CD1c-positive myeloid dendritic cell (primary cell): ENCODE data around the gene CCDC88C.
"Not testable (repeated sequence)": the region's sequence is repeated elsewhere in the genome, so short reads cannot be mapped to it uniquely, and the experiment has no call there.

Source experiments
- DNase-seq: peaks from one replicate; pipeline ENCODE4 v3.0.0-alpha.2; 2016; ENCODE audit errors: extremely low spot score

Gene CCDC88C

GRCh38 chr14:91418387-91419043 is 895 bp upstream of the CCDC88C start:
- DNase-seq, result peak; percentile 78

- peak; percentile 76 for DNase-seq
Measured at GRCh38 chr14:91417983-91418386, 365 bp upstream of the CCDC88C start.

DNA sequence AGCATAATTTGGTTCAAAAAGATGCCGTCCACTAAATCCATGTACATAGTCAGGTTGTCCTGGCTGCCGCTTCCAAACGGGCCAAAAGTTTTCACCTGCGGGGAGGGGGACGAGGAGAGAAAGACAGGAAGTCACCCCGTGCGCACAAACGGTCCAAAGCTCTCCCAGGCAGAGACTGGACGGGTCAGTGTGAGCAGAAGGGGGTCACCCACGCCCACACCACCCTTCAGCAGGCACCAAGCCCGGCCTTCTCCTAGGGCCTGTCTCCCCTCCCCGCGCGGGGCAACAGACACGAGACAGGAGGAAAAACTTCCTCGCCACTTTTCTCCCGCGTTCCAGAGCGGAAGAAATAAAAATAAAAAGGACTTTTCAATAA is 888 bp downstream of the CCDC88C start:
- DNase-seq, result peak; percentile 24

DNA sequence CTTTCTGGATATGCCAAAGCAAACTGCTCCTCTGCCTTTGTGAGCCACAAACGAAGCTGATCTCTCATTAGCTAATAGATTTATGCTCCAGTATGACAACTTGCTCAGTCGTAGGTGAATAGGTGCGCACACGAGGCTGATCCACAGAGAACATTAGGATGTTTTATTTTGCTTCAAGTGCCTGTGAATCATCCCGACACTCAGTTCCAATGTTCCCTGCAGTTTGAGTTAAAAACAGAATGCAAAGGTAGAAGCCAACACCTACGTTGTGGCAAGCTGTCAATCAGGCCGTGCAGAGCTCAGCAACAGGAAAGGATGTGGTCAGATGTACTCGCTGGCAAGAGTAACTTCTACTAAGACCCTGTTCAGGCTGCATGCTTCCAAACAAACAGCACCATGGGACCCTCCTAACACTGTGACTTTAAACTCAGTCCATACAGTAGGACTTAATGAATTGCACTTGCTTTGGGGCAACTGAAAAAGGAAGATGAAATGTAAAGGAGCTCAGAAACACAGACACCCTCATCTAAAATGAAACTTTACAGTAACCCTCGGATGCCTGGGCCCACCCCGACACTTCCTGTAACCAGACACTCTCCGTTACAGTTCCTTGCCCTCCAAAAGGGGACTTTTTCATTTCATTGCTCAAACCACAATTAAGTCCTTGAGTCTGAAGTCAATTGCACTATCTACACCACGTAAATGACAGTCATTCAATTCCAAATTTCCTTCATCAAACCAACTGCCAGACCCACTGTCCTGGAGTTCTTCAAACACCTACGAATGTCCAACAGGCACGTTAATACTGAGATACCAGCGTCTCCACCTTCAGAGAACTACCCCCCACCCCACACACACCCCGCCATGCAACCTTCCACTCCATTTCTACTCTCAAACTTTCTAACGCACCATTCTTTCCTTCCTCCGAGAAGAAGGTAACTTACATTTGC is 1.6 kb downstream of the CCDC88C start:
- DNase-seq, result peak; percentile 51

GRCh38 chr14:91414475-91414833 is 3.2 kb downstream of the CCDC88C start:
- no peak for DNase-seq

GRCh38 chr14:91413547-91414474 is 3.8 kb downstream of the CCDC88C start:
- DNase-seq, result no peak

DNA sequence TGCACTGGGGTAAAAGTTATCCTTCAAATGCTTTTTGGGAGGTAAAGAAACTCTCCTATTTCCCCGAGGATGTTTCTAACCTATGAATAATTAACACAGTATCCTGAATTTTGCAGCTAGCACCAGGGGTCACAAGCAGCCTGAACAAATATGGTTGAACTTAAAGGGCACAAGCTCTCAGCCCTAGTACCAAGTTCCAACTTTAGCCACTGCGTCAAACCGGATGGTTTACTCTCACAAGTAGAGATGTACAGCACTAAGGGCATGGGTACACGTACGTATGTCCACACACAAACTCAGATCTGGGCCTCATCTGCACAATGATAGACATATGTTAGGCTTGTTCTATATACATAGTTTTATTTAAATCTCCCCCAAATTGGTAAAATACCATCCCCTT is 4.7 kb downstream of the CCDC88C start:
- DNase-seq, result no peak

DNA sequence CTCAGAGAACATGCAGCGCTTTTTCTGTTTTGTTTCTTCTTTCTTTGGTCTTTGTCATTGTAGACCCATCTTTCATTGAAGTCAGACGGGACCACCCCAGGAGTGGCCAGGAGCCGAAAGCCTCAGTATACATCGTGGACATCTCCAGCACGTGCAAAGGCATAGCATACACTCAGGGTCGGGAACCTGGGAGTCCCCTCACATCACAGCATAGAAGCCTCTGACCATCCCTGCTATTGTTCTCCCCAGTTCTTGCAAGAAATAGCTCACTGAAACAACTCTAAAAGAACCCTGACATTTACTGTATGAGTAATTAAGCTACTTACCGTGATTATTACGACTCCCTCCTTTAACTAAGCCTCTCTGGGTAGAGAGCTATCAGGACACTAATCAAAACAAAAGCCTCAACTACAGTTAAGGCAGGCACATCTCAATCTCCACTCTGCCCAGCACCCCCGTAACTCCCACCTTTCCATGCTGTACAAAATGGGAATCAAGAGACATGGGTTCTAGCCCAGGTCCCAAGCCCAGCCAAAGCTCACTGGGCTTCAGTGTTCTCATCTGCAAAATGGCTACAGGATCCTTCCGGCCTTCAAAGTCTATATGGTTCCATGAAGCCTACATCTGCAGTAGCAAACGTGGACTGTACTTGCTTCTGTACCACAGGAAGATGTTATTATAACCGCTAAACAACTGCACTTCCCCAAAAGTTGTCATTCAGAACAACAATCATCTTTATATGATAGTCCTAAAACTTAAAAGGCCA is 6.7 kb downstream of the CCDC88C start:
- DNase-seq, result peak; percentile 4

DNA sequence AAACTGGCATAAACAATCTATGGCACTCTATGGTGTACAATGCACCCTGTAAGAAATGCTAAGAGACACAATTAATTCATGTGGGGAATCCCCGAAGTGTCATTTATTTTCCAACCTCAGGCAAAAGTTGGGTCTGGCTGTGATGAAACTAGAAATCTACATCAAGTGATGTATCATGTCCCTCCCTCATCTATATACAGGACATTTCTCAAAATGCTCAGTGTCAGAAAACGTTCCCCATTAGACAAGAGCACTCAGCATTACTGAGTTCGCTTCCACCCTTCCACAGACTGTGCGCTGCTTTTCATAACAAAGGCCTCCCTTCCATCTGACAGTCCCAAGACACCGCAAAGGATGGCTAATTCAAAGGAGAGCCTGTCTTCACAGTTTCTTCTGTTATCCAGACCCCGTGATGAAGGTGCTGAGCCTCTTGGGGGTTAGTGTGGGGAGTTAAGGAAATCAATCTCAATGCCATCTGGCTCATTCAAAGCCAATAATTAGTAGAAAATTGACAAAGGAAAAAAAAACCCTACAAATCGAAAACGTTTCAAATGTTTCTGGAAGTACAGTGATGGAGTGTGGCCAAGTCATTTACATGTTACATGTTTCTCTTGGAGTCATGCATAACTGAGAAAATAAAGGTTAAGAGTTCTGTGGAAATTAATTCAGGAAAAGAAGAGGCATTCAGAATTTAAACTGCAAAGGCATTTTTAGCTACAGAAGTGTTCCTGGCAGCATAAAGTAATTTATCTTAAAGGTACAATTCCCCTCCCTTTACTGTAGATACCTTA is 7.5 kb downstream of the CCDC88C start:
- DNase-seq, result peak; percentile 6

GRCh38 chr14:91409240-91409639 is 8.4 kb downstream of the CCDC88C start:
- DNase-seq, result not testable (repeated sequence)

- no peak for DNase-seq
Measured at GRCh38 chr14:91406982-91407381, 10.6 kb downstream of the CCDC88C start.

GRCh38 chr14:91406451-91406850 is 11.2 kb downstream of the CCDC88C start:
- no peak for DNase-seq

- no peak for DNase-seq
Measured at GRCh38 chr14:91405724-91406435, 11.7 kb downstream of the CCDC88C start.

- no peak for DNase-seq
Measured at GRCh38 chr14:91405241-91405721, 12.3 kb downstream of the CCDC88C start.

- DNase-seq, result no peak
Measured at GRCh38 chr14:91402771-91403600, 14.6 kb downstream of the CCDC88C start.

DNA sequence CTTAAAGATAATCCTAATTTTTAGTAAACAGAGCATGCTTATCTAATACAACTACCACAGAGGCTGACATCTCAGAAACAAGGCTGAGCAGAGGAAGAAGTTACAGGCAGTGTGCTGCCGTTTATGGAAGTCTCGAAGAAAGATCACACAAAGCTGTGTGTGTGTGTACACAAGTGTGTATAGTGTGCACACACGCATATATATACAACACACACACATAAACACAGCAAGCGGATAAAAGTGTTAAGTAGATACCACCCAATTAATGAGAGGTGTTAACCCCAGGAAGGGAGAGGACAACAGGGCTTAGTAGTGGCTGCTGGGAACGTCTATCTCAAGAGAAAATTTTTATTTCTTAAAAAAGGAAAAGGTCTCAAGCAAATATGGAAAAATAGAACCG is 15.3 kb downstream of the CCDC88C start:
- no peak for DNase-seq

DNA sequence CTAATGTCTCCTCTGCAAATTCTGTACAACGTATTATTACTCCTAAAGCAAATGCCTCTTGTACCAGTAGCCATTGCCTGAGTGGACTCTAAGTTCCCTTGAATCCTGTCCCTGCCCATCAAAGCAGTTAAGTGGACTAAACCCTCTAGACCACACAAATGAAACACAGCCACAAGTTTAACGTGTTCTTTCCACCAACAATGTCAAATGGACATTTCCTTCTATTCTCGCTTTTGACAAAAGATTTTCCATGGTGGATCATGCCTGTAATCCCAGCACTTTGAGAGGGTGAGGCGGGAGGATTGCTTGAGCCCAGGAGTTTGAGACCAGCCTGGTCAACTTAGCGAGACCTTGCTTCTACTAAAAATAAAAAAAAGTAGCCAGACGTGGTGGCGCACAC is 15.9 kb downstream of the CCDC88C start:
- DNase-seq, result no peak

GRCh38 chr14:91400696-91401095 is 16.9 kb downstream of the CCDC88C start:
- DNase-seq, result no peak
